Measurements from ENCODE around the gene ZNF3. TPM values are rescaled to one million over a fixed set of nuclear protein-coding genes. Genes with fewer than 3 reads are reported as not detected.

The ZNF3 gene
- total RNA-seq, 1 donor from 2014 or later = 6.9 TPM

GRCh38 chr7:100100420-100101015 is 19.0 kb upstream of the ZNF3 start:
- no peak for TF ChIP-seq CTCF (IDR thresholded peaks at IDR 0.05)
- DNase-seq (ENCODE audit: low spot score in 2 of 2) = peak; percentile 66 to 95
- Histone ChIP-seq H3K9me3 (no peaks in the 10 kb centered on the region), H3K4me3 (peak overlapping the region; percentile 87), H3K36me3 (peaks cover 34 to 56% of the 10 kb centered on the region in 2 donors), H3K4me1 (peaks cover 4 to 15% of the 10 kb centered on the region in 2 donors), H3K27me3 (no peaks in the 10 kb centered on the region), H3K27ac (peak overlapping the region; percentile 93 to 95)
- intact Hi-C loops (cut with DNase I) = loop anchor here (1.0 to 2.0 kb wide), 5 partner anchors 19 to 76 kb away; partner anchors contain the start of genes CNPY4, GPC2, STAG3 and TAF6

GRCh38 chr7:100099452-100099851 is 17.9 kb upstream of the ZNF3 start:
- intact Hi-C loops (cut with DNase I) = no loop called here
- H3K36me3 ChIP-seq = peaks cover 40 to 56% of the 10 kb centered on the region in 2 donors
- H3K4me3 ChIP-seq = peak overlapping the region; percentile 87
- peak overlapping the region; percentile 93 to 95 for H3K27ac ChIP-seq
- peaks cover 4 to 15% of the 10 kb centered on the region in 2 donors for H3K4me1 ChIP-seq
- H3K9me3 ChIP-seq = no peaks in the 10 kb centered on the region
- TF ChIP-seq CTCF (IDR thresholded peaks at IDR 0.05) = no peak
- DNase-seq (ENCODE audit: low spot score in 2 of 2) = no peak
- H3K27me3 ChIP-seq = no peaks in the 10 kb centered on the region

GRCh38 chr7:100098913-100099312 is 17.4 kb upstream of the ZNF3 start:
- H3K4me3 ChIP-seq = no peak overlapping the region
- no peak for DNase-seq (ENCODE audit: low spot score in 2 of 2)
- peaks cover 4 to 15% of the 10 kb centered on the region in 2 donors for H3K4me1 ChIP-seq
- peaks cover 46 to 56% of the 10 kb centered on the region in 2 donors for H3K36me3 ChIP-seq
- no peak for TF ChIP-seq CTCF (IDR thresholded peaks at IDR 0.05)
- no peaks in the 10 kb centered on the region for H3K9me3 ChIP-seq
- H3K27me3 ChIP-seq = no peaks in the 10 kb centered on the region
- no peak overlapping the region for H3K27ac ChIP-seq
- intact Hi-C loops (cut with DNase I) = no loop called here

GRCh38 chr7:100095704-100096103 is 14.2 kb upstream of the ZNF3 start:
- no peak for DNase-seq (ENCODE audit: low spot score in 2 of 2)
- Histone ChIP-seq H3K27ac (no peak overlapping the region), H3K27me3 (no peaks in the 10 kb centered on the region), H3K4me3 (no peak overlapping the region), H3K4me1 (peaks cover 4 to 11% of the 10 kb centered on the region in 2 donors), H3K9me3 (no peaks in the 10 kb centered on the region), H3K36me3 (peaks cover 69 to 88% of the 10 kb centered on the region in 2 donors)
- intact Hi-C loops (cut with DNase I) = no loop called here
- no peak for TF ChIP-seq CTCF (IDR thresholded peaks at IDR 0.05)

- H3K36me3 ChIP-seq = peaks cover 70 to 92% of the 10 kb centered on the region in 2 donors
- no peak for TF ChIP-seq CTCF (IDR thresholded peaks at IDR 0.05)
- no peaks in the 10 kb centered on the region for H3K9me3 ChIP-seq
- intact Hi-C loops (cut with DNase I) = no loop called here
- peaks cover 4 to 11% of the 10 kb centered on the region in 2 donors for H3K4me1 ChIP-seq
- H3K4me3 ChIP-seq = no peak overlapping the region
- DNase-seq (ENCODE audit: low spot score in 2 of 2) = no peak
- H3K27me3 ChIP-seq = no peaks in the 10 kb centered on the region
- no peak overlapping the region for H3K27ac ChIP-seq
Observed at GRCh38 chr7:100095289-100095688, 13.8 kb upstream of the ZNF3 start.

All from ascending aorta (tissue), 2 donors.